ENCODE results near the gene DMD.

The DMD gene

DNA sequence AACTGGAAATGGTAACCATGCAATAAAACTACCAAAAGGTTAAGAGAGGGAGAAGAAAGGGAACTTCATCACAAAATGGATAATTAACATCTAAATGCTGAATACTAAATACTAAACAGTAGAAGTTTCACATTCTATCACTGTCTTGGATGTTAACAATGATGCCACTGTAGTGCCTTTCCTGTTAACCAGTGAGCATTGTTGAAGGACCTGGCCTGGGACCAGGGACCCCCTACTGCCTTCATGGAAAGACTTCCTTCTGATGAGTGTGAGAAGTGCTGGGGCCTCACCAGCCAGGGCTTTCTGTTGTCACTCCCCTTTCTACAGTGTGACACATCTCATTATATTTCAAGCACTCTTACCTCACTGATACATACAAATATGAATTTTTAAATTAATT is 1400.2 kb downstream of the DMD start:
- H3K4me3 Mint-ChIP-seq = no peak overlapping the region
- ATAC-seq (replicated peaks) = no peak
- no peaks in the 10 kb centered on the region for H3K36me3 Mint-ChIP-seq (ENCODE audit: insufficient read depth)
- no peaks in the 10 kb centered on the region for H3K4me1 Mint-ChIP-seq (ENCODE audit: low read depth in 2 of 2)
- H3K9me3 Mint-ChIP-seq = peaks cover 0 to 3% of the 10 kb centered on the region in 2 donors
- H3K27me3 Mint-ChIP-seq = no peaks in the 10 kb centered on the region
- DNase-seq = no peak
- H3K27ac Mint-ChIP-seq = no peak overlapping the region

DNA sequence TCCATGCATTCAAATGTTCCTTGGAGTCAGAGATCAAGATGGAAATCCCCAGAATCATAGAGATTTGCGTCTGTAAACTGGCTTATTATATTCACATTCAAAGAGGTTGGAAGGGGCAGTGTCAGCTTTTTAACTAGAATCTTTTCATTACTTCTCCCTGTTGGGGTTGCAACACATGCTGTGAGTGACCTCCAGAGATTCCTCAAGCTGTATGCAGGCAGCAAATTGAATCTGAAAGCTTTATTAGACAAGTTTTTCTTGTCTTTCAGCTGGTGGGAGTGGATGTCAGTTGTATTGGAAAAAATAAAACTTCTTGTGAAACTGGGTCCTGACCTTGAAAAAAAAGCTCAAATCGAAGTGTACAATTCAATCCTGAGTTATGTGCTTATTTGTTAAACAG is 1403.0 kb downstream of the DMD start:
- DNase-seq (no peak), ATAC-seq (replicated peaks) (no peak)
- no peaks in the 10 kb centered on the region for H3K36me3 Mint-ChIP-seq (ENCODE audit: insufficient read depth)
- no peaks in the 10 kb centered on the region for H3K27me3 Mint-ChIP-seq
- no peak overlapping the region for H3K4me3 Mint-ChIP-seq
- H3K9me3 Mint-ChIP-seq = peaks cover 9 to 11% of the 10 kb centered on the region in 2 donors
- no peaks in the 10 kb centered on the region for H3K4me1 Mint-ChIP-seq (ENCODE audit: low read depth in 2 of 2)
- H3K27ac Mint-ChIP-seq = no peak overlapping the region

- ATAC-seq (replicated peaks) = no peak
- H3K4me3 Mint-ChIP-seq = no peak overlapping the region
- no peaks in the 10 kb centered on the region for H3K4me1 Mint-ChIP-seq (ENCODE audit: low read depth in 2 of 2)
- no peaks in the 10 kb centered on the region for H3K27me3 Mint-ChIP-seq
- H3K27ac Mint-ChIP-seq = no peak overlapping the region
- H3K9me3 Mint-ChIP-seq = peaks cover 9% of the 10 kb centered on the region in 2 donors
- no peaks in the 10 kb centered on the region for H3K36me3 Mint-ChIP-seq (ENCODE audit: insufficient read depth)
- DNase-seq = no peak
Measured at GRCh38 chrX:31807165-31807564, 1404.2 kb downstream of the DMD start.

GRCh38 chrX:31805781-31806180 is 1405.6 kb downstream of the DMD start:
- DNase-seq = no peak
- H3K36me3 Mint-ChIP-seq (ENCODE audit: insufficient read depth) = no peaks in the 10 kb centered on the region
- ATAC-seq (replicated peaks) = no peak
- H3K4me3 Mint-ChIP-seq = no peak overlapping the region
- peaks cover 9% of the 10 kb centered on the region in 2 donors for H3K9me3 Mint-ChIP-seq
- H3K27me3 Mint-ChIP-seq = no peaks in the 10 kb centered on the region
- no peaks in the 10 kb centered on the region for H3K4me1 Mint-ChIP-seq (ENCODE audit: low read depth in 2 of 2)
- no peak overlapping the region for H3K27ac Mint-ChIP-seq

DNA sequence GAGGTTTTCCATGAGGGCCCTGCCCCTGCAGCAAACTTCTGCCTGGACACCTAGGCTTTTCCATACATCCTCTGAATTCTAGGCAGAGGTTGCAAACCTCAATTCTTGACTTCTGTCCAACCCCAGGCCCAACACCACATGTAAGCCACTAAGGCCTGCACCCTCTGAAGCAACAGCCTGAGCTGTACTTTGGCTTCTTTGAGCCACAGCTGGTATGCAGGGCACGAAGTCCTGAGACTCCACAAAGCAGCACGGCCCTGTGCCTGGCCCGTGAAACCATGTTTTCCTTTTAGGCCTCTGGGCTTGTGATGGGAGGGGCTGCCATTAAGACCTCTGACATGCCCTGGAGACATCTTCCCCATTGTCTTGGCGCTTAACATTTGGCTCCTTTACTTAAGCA is 1411.1 kb downstream of the DMD start:
- ATAC-seq (replicated peaks) (no peak), DNase-seq (no peak)
- Mint-ChIP-seq H3K4me1 (ENCODE audit: low read depth in 2 of 2) (no peaks in the 10 kb centered on the region), H3K4me3 (no peak overlapping the region), H3K36me3 (ENCODE audit: insufficient read depth) (no peaks in the 10 kb centered on the region), H3K27me3 (no peaks in the 10 kb centered on the region), H3K27ac (no peak overlapping the region), H3K9me3 (peaks cover 13 to 16% of the 10 kb centered on the region in 2 donors)

DNA sequence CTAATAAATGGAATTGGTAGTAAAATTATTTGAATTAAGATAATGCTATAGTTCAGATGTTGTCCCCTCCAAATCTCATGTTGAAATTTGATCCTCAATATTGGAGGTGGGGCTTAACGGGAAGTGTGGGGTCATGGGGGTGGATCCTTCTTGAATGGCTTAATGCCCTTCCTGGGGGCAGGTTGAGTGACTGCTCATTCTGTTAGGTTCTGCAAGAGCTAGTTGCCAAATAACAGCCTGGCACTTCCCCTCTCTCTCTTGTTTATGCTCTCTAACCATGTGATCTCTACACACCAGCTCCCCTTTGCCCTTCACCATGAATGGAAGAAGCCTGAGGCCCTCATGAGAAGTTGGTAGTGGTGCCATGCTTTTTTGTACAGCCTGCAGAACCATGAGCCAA is 1414.7 kb downstream of the DMD start:
- H3K27me3 Mint-ChIP-seq = no peaks in the 10 kb centered on the region
- no peak overlapping the region for H3K27ac Mint-ChIP-seq
- H3K4me3 Mint-ChIP-seq = no peak overlapping the region
- ATAC-seq (replicated peaks) (no peak), DNase-seq (no peak)
- peaks cover 6 to 7% of the 10 kb centered on the region in 2 donors for H3K9me3 Mint-ChIP-seq
- H3K36me3 Mint-ChIP-seq (ENCODE audit: insufficient read depth) = no peaks in the 10 kb centered on the region
- H3K4me1 Mint-ChIP-seq (ENCODE audit: low read depth in 2 of 2) = no peaks in the 10 kb centered on the region

DNA sequence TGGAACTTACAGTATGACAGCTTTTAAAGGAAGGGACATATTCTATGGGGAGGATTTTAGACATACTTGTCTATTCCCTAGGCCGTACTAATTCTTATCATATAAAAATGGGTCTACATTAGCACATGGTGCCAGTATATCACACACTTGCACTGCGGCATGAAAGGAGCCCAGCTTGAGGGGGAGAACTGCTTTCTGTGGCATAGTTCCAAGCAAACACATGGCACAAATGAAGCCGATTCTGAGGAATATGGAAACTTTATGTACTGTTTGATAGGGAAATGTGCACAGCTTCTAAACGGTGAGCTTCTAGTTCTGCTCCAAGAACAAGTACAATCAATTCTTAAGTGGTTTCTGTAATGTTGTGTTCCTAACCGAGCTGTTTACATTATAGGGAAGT is 1463.9 kb downstream of the DMD start:
- H3K27ac Mint-ChIP-seq = no peak overlapping the region
- H3K4me1 Mint-ChIP-seq (ENCODE audit: low read depth in 2 of 2) = no peaks in the 10 kb centered on the region
- no peaks in the 10 kb centered on the region for H3K27me3 Mint-ChIP-seq
- no peak for DNase-seq
- H3K36me3 Mint-ChIP-seq (ENCODE audit: insufficient read depth) = no peaks in the 10 kb centered on the region
- ATAC-seq (replicated peaks) = no peak
- H3K9me3 Mint-ChIP-seq = peaks cover 0 to 4% of the 10 kb centered on the region in 2 donors
- no peak overlapping the region for H3K4me3 Mint-ChIP-seq

- no peak overlapping the region for H3K27ac Mint-ChIP-seq
- ATAC-seq (replicated peaks) (no peak), DNase-seq (no peak)
- H3K9me3 Mint-ChIP-seq = peaks cover 0 to 4% of the 10 kb centered on the region in 2 donors
- no peak overlapping the region for H3K4me3 Mint-ChIP-seq
- no peaks in the 10 kb centered on the region for H3K27me3 Mint-ChIP-seq
- no peaks in the 10 kb centered on the region for H3K4me1 Mint-ChIP-seq (ENCODE audit: low read depth in 2 of 2)
- H3K36me3 Mint-ChIP-seq (ENCODE audit: insufficient read depth) = no peaks in the 10 kb centered on the region
Measured at GRCh38 chrX:31743004-31743403, 1468.3 kb downstream of the DMD start.

GRCh38 chrX:31717474-31717873 is 1493.9 kb downstream of the DMD start:
- DNase-seq (no peak), ATAC-seq (replicated peaks) (no peak)

GRCh38 chrX:31715675-31716074 is 1495.7 kb downstream of the DMD start:
- no peak overlapping the region for H3K4me3 Mint-ChIP-seq
- no peaks in the 10 kb centered on the region for H3K4me1 Mint-ChIP-seq (ENCODE audit: low read depth in 2 of 2)
- no peak overlapping the region for H3K27ac Mint-ChIP-seq
- no peaks in the 10 kb centered on the region for H3K36me3 Mint-ChIP-seq (ENCODE audit: insufficient read depth)
- no peaks in the 10 kb centered on the region for H3K27me3 Mint-ChIP-seq
- ATAC-seq (replicated peaks) (no peak), DNase-seq (no peak)
- no peaks in the 10 kb centered on the region for H3K9me3 Mint-ChIP-seq

More at GRCh38 chrX:31717474-31717873, 1493.9 kb downstream of the DMD start:
- no peaks in the 10 kb centered on the region for H3K4me1 Mint-ChIP-seq (ENCODE audit: low read depth in 2 of 2)
- H3K27me3 Mint-ChIP-seq = no peaks in the 10 kb centered on the region
- H3K36me3 Mint-ChIP-seq (ENCODE audit: insufficient read depth) = no peaks in the 10 kb centered on the region
- H3K9me3 Mint-ChIP-seq = no peaks in the 10 kb centered on the region
- no peak overlapping the region for H3K4me3 Mint-ChIP-seq
- no peak overlapping the region for H3K27ac Mint-ChIP-seq

GRCh38 chrX:31714797-31715196 is 1496.6 kb downstream of the DMD start:
- Mint-ChIP-seq H3K9me3 (no peaks in the 10 kb centered on the region), H3K4me1 (ENCODE audit: low read depth in 2 of 2) (no peaks in the 10 kb centered on the region), H3K27me3 (no peaks in the 10 kb centered on the region), H3K27ac (no peak overlapping the region), H3K36me3 (ENCODE audit: insufficient read depth) (no peaks in the 10 kb centered on the region), H3K4me3 (no peak overlapping the region)
- ATAC-seq (replicated peaks) (no peak), DNase-seq (no peak)

GRCh38 chrX:31713120-31713519 is 1498.2 kb downstream of the DMD start:
- ATAC-seq (replicated peaks) = no peak
- Mint-ChIP-seq H3K4me3 (no peak overlapping the region), H3K4me1 (ENCODE audit: low read depth in 2 of 2) (no peaks in the 10 kb centered on the region), H3K36me3 (ENCODE audit: insufficient read depth) (no peaks in the 10 kb centered on the region), H3K27me3 (no peaks in the 10 kb centered on the region), H3K9me3 (no peaks in the 10 kb centered on the region), H3K27ac (no peak overlapping the region)
- DNase-seq = no peak

GRCh38 chrX:31711166-31711565 is 1500.2 kb downstream of the DMD start:
- Mint-ChIP-seq H3K9me3 (no peaks in the 10 kb centered on the region), H3K4me1 (ENCODE audit: low read depth in 2 of 2) (no peaks in the 10 kb centered on the region), H3K27me3 (no peaks in the 10 kb centered on the region), H3K4me3 (no peak overlapping the region), H3K36me3 (ENCODE audit: insufficient read depth) (no peaks in the 10 kb centered on the region), H3K27ac (no peak overlapping the region)
- ATAC-seq (replicated peaks) (no peak), DNase-seq (no peak)

- Mint-ChIP-seq H3K27ac (no peak overlapping the region), H3K27me3 (no peaks in the 10 kb centered on the region), H3K9me3 (peaks cover 0 to 5% of the 10 kb centered on the region in 2 donors), H3K4me3 (no peak overlapping the region), H3K4me1 (ENCODE audit: low read depth in 2 of 2) (no peaks in the 10 kb centered on the region), H3K36me3 (ENCODE audit: insufficient read depth) (no peaks in the 10 kb centered on the region)
- no peak for DNase-seq
- ATAC-seq (replicated peaks) = no peak
Measured at GRCh38 chrX:31708116-31708515, 1503.2 kb downstream of the DMD start.

DNA sequence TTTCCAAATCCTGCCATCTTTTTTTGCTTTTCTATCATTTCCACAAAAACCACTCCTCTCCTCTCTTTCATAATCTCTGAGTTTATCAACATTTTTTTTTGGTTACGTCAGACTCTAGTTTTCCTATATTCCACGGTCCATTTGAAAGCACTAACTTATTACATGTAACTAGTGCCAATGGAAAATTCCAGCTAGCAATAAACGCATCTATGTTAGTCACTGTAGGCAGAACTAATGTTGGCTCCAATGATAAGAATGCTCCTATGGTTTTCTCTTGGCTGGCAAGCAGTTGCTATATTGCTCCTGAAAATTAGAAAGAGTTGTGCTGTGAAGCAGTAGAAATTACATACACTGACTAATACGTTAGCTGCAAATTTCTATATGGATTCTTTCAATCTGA is 1504.9 kb downstream of the DMD start:
- Mint-ChIP-seq H3K9me3 (peaks cover 2 to 7% of the 10 kb centered on the region in 2 donors), H3K4me3 (no peak overlapping the region), H3K27ac (no peak overlapping the region), H3K27me3 (no peaks in the 10 kb centered on the region), H3K36me3 (ENCODE audit: insufficient read depth) (no peaks in the 10 kb centered on the region), H3K4me1 (ENCODE audit: low read depth in 2 of 2) (no peaks in the 10 kb centered on the region)
- ATAC-seq (replicated peaks) (no peak), DNase-seq (no peak)
